GM19372 (cell line): ENCODE data around the gene SLC35A2.
"Not testable (repeated sequence)": the region's sequence is repeated elsewhere in the genome, so short reads cannot be mapped to it uniquely, and the experiment has no call there.

Source experiments
- ATAC-seq: cut with Tn5 transposase; IDR thresholded peaks from one replicate; pipeline ENCODE4 v1.9.1; 2021; ENCODE audit warnings: mild to moderate bottlenecking, low read depth, moderate library complexity; ENCODE audit not compliant: unreplicated experiment

Gene SLC35A2

DNA sequence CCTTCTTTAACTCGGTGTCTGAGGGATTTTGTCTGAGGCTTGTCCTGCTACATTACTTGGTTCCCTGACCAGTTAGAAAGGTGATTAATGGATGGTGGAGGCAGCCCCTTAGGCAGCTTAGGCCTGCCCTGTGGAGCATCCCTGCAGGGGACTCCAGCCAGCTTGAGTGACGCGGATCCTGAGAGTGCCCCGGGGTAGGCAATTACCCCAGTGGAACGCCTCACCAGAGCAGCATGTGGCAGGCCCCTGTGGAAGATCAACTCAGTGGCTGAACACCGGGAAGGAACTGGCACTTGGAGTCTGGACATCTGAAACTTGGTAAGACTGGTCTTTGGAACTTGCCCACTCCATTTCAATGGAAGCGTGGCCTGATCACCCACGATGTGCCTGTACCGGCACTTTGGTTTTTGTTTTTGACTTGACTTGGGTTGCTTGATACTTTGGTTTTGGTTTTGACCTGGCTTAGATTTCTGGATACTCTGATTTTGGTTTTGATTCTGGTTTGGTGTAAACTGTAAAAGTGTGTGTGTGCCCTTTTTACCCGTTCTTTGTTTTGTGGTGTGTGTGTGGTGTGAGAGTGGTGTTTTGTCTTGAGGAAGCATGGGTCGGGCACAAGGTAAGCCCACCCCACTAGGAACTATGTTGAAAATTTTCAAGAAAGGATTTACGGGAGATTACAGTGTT is 57.2 kb downstream of the SLC35A2 start:
- ATAC-seq: not testable (repeated sequence)

DNA sequence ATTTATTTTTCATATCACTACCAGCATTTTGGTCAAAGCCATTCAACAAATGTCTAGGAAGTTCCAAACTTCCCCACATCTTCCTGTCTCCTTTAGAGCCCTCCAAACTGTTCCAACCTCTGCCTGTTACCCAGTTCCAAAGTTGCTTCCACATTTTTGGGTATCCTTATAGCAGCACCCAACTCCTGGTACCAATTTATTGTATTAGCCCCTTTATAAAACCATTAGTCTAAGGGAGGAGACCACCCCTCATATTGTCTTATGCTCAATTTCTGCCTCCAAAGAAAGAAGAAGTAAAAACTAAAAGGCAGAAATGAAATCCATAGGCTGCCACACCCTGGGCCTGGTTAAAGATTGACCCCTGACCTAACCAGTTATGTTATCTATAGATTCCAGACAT is 58.0 kb downstream of the SLC35A2 start:
- not testable (repeated sequence) for ATAC-seq
